Colon (tissue), 2 donors: ENCODE measurements around the gene ANKRD37.

Experiments used
- FAIRE-seq: peaks from 2 replicates; lab custom pipeline; 2012; peaks lifted over from hg19 to GRCh38; lab: Jason Lieb, UNC
- donor health status: control.
- donor health status: control.

ANKRD37 gene

DNA sequence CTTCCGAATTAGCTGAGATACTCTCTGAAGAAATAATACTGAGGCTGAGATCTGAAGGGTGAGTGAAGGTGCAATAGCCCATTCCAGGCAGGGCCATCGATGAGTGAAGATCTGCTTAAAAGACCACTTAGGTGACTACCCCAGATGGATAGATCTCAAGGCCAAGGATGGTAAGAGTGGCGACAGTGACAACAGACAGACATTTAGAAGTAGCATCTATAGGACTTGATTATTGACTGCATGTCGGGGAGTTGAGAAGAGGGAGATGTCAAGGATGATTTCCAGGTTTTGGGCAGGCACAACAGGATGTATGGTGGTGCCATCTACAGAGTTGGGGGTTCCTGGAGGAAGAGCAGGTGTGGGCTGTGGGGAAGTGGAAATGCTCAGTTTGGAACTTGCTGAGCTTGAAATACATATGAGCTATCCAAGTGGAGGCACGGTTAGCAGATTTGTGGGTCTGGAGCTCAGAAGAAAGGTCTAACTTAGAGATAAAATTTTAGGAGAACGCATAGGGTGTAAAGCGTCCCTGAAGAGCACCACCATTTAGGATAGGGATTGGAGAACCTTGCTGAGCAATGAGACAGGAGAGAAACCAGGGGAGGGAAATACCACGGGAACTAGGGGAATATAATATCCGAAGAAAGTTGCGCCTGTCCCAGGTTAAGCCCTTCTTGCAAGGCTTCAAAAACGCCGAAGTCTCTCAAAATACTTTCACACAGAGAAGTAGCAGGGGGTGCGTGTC lies 28.4 kb downstream of the ANKRD37 start:
- no peak for FAIRE-seq

DNA sequence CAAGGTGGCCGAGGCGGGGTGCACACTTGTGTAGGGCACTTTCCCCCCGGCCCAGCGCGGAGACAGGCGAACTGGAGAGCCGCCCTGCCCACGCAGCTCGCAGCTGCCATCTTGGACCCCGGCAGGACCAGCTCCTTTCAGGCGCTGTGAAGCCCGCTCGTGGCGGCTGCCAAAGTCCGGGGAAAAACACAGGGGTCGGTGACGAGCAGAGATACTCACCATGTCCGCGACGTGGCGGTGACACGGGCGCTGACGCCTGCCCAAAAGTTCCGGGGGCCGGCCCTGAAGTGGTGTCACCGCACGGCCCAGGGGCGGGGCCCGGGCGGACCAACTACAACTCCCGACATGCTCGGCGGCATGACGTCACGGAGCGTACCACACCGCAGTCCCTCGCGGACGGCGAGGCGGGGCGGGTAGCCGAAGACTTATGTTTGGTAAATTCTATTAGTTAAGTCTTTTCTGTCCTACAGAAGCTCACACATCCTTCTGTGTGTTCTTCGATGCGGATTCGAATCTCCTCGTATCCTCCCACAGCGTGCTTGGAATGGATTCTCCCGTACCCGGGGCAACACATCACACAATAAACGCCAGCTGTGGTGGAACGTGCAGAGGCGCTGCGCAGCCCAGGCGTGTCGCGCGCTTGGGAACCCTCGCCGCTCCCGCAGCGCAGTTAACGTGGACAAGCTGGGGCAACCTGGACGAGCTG lies 29.2 kb downstream of the ANKRD37 start, which contains the start of gene UFSP2:
TSS of gene UFSP2 (minus strand) at position 318 of the 706 bp plus-strand sequence. CDS start at position 222, 96 bp downstream.
- FAIRE-seq: no peak

DNA sequence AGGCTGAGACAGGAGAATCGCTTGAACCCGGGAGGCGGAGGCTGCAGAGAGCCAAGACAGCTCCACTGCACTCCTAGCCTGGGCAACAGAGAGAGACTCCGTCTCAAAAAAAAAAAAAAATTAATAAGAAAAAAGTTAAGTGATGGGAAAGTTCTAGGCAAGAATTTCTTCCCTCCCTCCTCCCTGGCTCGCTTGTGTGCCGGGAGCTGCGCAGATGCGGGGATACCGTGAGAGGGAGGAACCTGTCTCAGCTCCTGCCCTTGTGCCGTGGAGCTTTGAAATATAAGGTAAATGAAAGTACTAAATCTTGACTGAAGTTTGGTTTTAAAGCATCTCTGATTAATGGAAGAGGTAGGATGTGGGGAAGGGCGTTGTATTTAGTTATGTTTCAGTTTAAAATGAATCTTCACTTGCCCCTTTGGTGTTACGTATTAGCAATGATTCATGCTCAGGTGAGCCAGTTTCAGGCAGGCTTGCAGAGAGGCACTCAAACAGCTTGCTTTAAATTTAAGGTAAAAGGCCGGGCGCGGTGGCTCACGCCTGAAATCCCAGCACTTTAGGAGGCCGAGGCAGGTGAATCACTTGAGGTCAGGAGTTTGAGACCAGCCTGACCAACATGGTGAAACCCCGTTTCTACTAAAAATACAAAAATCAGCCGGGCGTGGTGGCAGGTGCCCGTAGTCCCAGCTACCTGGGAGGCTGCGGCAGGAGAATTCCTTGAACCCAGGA lies 30.5 kb downstream of the ANKRD37 start:
- FAIRE-seq: no peak

DNA sequence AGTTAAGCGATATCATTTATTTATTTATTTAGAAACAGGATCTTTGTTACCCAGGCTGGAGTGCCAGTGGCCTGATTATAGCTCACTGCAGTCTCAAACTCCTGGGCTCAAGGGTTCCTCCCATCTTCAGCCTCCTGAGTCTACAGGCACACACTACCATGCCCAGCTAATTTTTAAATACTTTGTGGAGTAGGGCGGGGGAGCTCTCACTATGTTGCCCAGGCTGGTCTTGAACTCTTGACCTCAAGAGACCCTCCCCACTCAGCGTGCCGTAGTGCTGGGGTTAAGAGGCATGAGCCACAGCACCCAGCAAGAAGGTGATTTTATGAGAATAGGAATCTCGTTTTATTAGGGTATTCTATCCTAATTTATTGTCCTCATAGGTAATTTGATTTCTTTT lies 33.0 kb downstream of the ANKRD37 start:
- FAIRE-seq: no peak

DNA sequence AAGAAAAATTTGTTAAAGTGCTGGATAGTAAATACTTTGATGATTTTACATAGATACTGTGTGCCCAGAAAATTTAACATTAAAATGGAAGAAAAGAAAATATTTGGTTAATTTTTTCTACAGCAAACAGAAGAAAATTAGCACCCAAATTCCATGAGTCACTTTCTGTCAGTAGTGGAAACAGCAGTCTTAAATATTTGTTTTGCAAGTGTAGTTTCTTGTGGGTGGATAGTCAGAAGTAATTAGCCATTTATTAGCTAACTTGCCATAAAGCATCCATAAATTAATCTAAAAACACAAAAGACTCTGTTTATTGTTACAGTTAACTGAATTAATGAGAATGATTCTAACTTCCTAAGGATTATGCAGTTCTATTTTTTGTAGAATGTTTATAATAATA lies 38.8 kb downstream of the ANKRD37 start:
- FAIRE-seq: no peak

GRCh38 chr4:185437809-185438208 lies 41.2 kb downstream of the ANKRD37 start:
- no peak for FAIRE-seq

DNA sequence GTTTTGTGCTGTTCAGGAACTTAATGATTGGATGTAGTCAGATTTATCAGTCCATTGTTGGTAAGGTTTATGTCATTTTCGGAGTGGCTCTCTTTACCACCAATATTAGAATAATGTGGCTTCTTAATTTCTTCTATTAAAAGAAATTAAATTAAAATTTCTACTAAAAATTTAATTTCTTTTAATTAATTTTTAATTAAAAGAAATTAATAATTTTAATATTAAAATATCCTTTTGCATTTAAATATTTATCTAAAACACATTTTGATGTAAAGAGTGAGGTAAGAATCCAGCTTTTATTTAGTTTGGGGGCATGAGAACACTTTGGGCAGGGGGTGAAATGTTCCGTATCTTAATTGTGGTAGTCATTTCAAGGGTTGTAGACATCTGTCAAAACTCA lies 44.8 kb downstream of the ANKRD37 start:
- FAIRE-seq: no peak

- FAIRE-seq: no peak
Measured at GRCh38 chr4:185445209-185445608, 48.6 kb downstream of the ANKRD37 start.
